A549 (cell line): ENCODE results near the gene SLC37A2.

Source experiments
- BHLHE40 ChIP-seq: IDR thresholded peaks from 2 replicates; pipeline ENCODE4 v1.6.1; 2012; ENCODE audit warnings: low read depth, low read length, inconsistent platforms
- CBX2 ChIP-seq: fragments of 200-600 bp; sonication (generic); IDR thresholded peaks from 2 replicates; pipeline ENCODE4 v1.6.1; 2016; ENCODE audit warnings: low read depth, mild to moderate bottlenecking, borderline replicate concordance
- CEBPB ChIP-seq, 2 experiments: fragments of >200 bp in 1 of 2; sonication (Bioruptor Twin) in 1 of 2; formaldehyde crosslinking in 1 of 2; IDR thresholded peaks; 2 replicates each; pipeline ENCODE4 v1.6.1; 2012 to 2016
- CTCF ChIP-seq: fragments of >200 bp; sonication (Bioruptor Twin); formaldehyde crosslinking; IDR thresholded peaks from 3 replicates; pipeline ENCODE4 v1.5.1; 2016
- HMGXB4 ChIP-seq: fragments of 250-450 bp; sonication (Bioruptor Pico); IDR thresholded peaks from 2 replicates; pipeline ENCODE4 v1.5.0; 2021; ENCODE audit warnings: mild to moderate bottlenecking, moderate library complexity, borderline replicate concordance
- MYC ChIP-seq: IDR thresholded peaks from 2 replicates; pipeline ENCODE4 v1.6.1; 2012; ENCODE audit warnings: mild to moderate bottlenecking, inconsistent platforms, low read length, improper control_type of control experiment, borderline replicate concordance
- NFE2L2 ChIP-seq: fragments of 150-350 bp; conservative IDR thresholded peaks from 2 replicates; pipeline ENCODE4 v1.6.1; 2014; ENCODE audit warnings: low read length
- NR3C1 ChIP-seq: fragments of >200 bp; sonication (Bioruptor Twin); formaldehyde crosslinking; IDR thresholded peaks from 3 replicates; pipeline ENCODE4 v1.6.1; 2017
- POLR2A ChIP-seq: IDR thresholded peaks from 2 replicates; pipeline ENCODE4 v1.6.1; 2012; ENCODE audit warnings: mild to moderate bottlenecking, low read length
- RAD21 ChIP-seq, 2 experiments: fragments of >200 bp in 1 of 2; sonication (Bioruptor Twin) in 1 of 2; formaldehyde crosslinking in 1 of 2; IDR thresholded peaks in 1 of 2; conservative IDR thresholded peaks in 1 of 2; 2 replicates in 1 of 2; 3 replicates in 1 of 2; pipeline ENCODE4 v1.6.1; 2012 to 2018; ENCODE audit warnings: inconsistent platforms in 1 of 2
- RCOR1 ChIP-seq: fragments of 150-350 bp; IDR thresholded peaks from 2 replicates; pipeline ENCODE4 v1.6.1; 2014; ENCODE audit warnings: antibody characterized with exemption, low read length, low read depth
- REST ChIP-seq: fragments of 200-600 bp; sonication (generic); IDR thresholded peaks from 2 replicates; pipeline ENCODE4 v1.6.1; 2016; ENCODE audit warnings: antibody characterized with exemption, mild to moderate bottlenecking, moderate library complexity
- SMC3 ChIP-seq: fragments of >200 bp; sonication (Bioruptor Twin); formaldehyde crosslinking; IDR thresholded peaks from 3 replicates; pipeline ENCODE4 v1.6.1; 2018; ENCODE audit warnings: inconsistent platforms
- USF2 ChIP-seq: fragments of 450-650 bp; IDR thresholded peaks from 2 replicates; pipeline ENCODE4 v1.6.1; 2014; ENCODE audit warnings: antibody characterized with exemption

- no peak for TF ChIP-seq REST
- no peak for TF ChIP-seq POLR2A
- TF ChIP-seq SMC3 = no peak
- no peak for TF ChIP-seq MYC
- TF ChIP-seq RAD21 (conservative IDR thresholded peaks at IDR 0.05 in 1 of 2, IDR thresholded peaks at IDR 0.05 in 1 of 2) = no peak
- TF ChIP-seq CTCF = no peak
- TF ChIP-seq CEBPB (IDR thresholded peaks at IDR 0.05) = no peak
- no peak for TF ChIP-seq CBX2
- no peak for TF ChIP-seq USF2
- TF ChIP-seq HMGXB4 (CRISPR knock-in tag) = no peak
- TF ChIP-seq BHLHE40 = no peak
- TF ChIP-seq RCOR1 = no peak
- TF ChIP-seq NFE2L2 = no peak
- no peak for TF ChIP-seq NR3C1
Observed at GRCh38 chr11:125093502-125093901, 30.4 kb downstream of the SLC37A2 start.
